GM19395 (cell line): ENCODE results near the gene PTPRT.

Experiments
- ATAC-seq: cut with Tn5 transposase; IDR thresholded peaks from one replicate; pipeline ENCODE4 v1.9.1; 2021; ENCODE audit warnings: mild to moderate bottlenecking, moderate library complexity; ENCODE audit not compliant: unreplicated experiment

The PTPRT gene

GRCh38 chr20:42846784-42847490 is 342.8 kb downstream of the PTPRT start:
- ATAC-seq, result no peak

DNA sequence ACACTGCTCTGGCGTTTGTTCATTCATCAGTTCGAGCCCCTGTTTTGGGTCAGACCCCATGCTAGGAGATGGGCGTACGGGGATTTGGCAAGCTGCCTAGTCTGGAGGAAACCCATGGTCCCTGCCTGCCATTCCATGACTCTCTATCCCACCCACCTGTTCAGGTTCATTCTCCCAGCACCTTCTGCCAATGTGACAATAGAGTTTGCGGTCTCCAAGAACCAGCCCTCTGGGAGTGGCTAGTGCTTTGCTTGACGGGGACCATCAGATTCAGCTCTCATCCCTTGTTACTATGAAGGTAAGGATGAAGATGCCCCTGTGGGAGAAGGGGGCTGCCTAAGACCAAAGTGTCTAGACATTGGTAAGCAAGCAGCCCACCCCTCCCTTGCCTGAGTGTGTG is 345.0 kb downstream of the PTPRT start:
- ATAC-seq, result no peak

DNA sequence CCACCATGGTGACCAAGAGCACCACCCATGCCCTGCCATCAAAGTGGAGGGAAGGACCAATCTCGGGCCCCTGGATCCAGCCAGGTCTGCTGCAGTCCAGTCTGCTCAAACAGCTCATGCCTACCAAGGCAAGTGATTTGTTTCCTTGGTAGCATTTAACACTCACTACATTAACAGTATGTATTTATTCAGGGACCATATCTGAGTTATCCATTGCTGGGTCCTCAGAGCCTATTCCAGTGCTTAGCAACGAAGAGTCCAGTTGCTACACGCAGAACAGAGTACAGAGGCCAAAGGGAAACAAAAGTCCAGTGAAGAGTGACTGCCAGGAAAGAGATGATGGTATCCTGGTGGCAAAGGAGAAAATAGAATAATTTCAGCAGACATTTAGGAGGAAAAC is 352.2 kb downstream of the PTPRT start:
- no peak for ATAC-seq

DNA sequence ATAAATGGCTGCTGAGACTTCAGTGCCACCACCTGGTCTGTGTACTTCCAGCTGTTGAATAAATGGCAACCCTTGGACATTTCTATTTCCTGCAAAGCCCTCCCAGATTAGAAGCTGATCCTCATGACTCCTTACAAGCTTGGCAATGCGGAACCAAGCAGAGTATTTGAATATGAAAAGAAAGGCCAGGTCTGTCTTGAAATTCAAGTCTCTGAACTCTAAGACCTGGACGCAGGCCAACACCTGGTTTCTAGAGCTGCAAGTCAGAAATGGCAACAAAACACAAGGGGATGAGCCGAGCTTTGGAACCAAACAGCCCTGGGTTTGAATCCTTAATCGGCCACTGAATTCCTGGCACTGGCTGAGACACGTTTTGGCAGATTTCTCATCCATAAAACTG is 353.4 kb downstream of the PTPRT start:
- ATAC-seq, result no peak

DNA sequence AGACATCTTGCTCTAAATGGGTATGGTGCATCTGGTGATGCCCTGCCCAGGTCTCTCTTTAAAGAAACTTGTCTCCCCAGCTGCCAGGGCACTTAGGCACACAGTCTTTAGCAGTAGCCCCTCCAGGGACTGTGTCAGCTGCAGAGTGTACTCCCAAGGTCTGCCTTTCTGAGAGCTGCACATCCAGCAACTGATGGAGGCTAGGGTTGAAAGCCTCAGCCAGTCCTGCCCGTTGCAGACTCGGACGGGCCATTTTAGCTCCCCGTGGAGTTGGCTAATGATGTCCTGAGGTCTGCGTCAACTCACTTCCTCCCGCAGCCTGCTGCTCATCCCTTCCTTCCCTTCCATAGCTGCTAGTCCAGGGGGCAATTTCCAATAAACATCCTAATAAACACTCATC is 381.8 kb downstream of the PTPRT start:
- ATAC-seq, result no peak

DNA sequence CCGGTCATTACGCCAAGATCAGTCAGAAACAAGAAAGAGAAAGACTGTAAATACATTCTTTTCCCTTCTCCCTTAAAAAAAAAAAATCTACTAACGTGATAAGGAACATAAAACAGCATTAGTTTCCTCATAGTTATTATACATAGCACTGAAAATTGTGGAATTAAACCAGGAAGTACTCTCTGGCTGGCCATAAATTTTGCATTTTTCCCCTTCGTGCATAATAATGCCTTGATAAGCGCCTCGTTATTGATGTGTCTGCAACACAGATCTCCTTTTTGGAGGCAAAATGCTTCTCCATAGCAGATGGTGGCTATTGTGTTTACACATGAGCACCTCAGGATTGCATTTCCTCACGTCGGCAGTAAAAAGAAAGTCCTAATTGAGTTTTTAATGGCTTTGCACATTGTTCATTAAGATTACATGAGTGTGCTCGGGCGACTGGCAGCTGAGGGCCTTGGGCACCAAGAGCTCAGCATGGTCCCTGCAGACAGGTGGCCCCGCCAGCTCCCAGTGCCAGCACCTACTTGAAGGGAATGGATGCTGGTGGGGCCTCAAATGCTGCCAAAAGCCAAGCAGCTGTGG is 394.5 kb downstream of the PTPRT start:
- ATAC-seq, result no peak

DNA sequence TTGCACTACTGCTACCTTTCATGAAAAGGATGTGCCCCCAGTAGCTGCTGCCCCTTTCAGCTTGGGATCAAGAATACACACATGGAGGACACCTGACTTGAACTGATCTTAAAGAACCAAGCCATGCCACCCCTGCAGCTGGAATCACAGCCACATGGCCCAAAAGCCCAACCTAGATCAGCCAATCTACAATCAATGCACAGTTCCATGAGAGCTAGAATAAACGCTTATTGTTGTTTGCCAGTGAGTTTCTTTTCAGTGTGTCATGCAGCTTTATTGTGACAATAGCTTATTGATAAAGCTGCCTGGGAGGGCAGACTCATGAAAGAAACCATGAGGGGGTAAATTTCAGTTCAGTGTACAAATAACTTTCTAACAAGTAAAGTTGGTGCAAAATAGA is 397.7 kb downstream of the PTPRT start:
- ATAC-seq, result no peak

- no peak for ATAC-seq
These were observed 399.6 kb downstream of the PTPRT start for GRCh38 chr20:42790111-42790510.

DNA sequence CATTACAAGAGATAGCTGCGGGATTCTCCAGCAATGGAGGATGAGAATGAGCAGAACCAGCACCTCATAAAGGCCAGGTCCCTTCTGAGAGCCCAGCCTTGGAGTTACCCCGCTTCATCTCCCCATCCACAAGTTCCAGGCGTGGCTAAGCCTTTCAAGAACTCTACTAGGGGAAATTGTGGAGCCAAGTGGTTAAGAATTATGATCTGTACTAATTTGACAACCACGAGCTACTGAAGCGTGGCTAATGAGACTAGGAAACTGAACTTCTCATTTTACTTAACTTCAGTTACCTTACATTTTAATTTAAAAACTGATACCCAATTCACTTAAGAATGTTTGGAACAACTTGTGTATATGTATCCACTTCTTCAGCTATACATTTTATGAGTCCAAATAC is 401.0 kb downstream of the PTPRT start:
- ATAC-seq, result no peak

- no peak for ATAC-seq
These were observed 404.7 kb downstream of the PTPRT start for GRCh38 chr20:42785041-42785440.

DNA sequence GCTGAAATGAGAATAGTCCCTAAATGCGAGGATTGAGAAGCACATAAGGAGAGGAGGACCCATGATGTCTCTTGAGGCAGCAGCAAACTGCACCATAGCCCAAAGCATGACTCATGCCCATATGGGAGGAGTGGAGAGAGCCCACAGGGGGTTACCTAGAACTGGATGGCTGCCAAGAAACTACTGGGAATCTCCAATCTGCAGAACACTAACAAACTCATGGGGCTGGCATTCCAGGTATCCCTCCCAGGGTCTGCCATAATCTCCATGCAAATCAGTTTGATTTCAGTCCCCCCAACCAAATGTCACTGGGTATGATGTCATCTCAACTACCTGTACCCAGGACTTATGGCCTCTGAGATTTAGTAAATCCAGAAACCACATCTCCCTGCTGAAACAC is 410.5 kb downstream of the PTPRT start:
- no peak for ATAC-seq

- ATAC-seq, result no peak
These were observed 413.8 kb downstream of the PTPRT start for GRCh38 chr20:42775866-42776265.

- ATAC-seq, result no peak
These were observed 414.7 kb downstream of the PTPRT start for GRCh38 chr20:42775037-42775436.

- no peak for ATAC-seq
These were observed 426.7 kb downstream of the PTPRT start for GRCh38 chr20:42763015-42763414.

- ATAC-seq, result no peak
These were observed 432.7 kb downstream of the PTPRT start for GRCh38 chr20:42756991-42757390.

- no peak for ATAC-seq
These were observed 435.0 kb downstream of the PTPRT start for GRCh38 chr20:42754706-42755105.

DNA sequence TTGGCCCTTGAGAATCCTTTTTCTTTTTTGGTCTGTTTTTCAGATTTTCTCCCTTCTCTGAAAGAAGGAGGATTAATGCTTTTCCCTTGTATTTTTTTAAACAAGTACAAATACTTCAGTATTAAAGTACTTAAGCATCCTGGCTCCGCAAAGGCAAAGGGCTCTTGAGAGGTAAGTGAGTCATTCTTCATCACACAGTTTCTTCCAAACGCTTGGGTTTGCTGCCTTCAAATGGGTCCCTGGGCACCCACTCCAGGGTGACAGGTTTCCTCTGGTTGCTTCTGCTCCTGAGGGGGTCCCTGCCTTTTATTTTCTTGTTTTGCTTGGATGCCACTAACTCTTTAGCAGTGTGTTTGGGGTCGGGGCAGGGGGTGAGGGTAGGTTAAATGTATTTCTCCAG is 437.1 kb downstream of the PTPRT start:
- no peak for ATAC-seq

GRCh38 chr20:42749556-42749955 is 440.1 kb downstream of the PTPRT start:
- ATAC-seq, result no peak

DNA sequence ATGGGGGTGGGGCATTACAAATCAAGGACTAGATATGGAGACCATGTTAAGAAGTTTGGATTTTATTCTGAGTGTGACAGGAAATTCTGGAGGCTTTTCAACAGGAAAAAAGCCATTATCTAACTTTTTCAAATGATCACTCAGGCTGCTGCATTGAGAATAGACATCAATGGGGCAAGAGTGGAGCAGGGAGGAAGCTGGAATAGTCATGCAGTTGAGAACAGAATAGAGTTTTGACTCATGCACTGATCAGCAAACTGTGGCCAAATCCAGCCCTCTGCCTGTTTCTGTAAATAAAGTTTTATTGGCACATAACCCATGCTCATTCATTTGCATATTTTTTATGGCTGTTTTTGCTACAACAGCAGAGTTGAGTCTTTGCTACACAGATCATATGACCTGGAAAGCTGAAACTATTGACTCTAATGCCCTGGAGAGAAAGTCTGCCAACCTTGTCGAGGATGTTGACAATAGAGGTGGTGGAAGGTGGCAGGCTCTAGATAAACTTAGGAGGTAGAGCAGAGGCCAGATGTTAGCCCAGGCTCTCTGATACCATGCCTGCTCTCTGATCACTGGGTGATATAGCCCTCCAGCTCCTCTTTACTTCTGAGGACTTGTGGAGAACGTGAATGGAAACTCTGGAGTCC is 441.8 kb downstream of the PTPRT start:
- no peak for ATAC-seq

DNA sequence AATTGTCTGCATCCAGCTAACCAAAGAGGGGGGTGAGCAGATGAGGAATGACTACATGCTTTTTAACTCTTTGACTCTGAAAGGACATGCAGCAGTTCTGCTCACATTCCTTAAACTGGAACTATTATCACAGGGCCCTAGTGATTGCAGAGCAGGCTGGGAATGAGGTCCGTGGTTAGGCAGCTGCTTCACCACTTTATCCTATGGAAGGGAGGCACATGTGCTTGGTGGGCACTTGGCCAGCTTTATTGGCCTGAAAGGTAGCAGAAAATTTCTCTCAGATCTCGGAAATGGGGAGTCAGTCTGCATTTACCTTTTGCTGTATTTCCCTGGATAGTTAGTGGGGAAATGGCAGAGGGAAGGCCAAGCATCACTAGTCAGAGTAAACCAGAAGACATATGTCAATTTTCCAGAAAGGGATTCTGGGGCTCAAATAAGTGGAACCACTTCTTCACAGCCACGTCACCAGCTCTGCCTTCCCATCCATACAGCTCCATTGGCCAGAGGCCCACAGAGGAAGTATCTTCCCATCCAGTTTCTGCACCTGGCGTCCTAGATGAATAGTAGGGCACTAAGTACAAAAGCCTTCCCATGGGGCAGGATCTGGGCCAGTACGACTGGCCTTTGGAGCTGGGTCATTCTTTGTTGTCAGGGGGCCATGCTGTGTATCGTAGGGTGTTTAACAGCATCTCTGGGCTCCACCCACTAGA is 444.8 kb downstream of the PTPRT start:
- no peak for ATAC-seq

DNA sequence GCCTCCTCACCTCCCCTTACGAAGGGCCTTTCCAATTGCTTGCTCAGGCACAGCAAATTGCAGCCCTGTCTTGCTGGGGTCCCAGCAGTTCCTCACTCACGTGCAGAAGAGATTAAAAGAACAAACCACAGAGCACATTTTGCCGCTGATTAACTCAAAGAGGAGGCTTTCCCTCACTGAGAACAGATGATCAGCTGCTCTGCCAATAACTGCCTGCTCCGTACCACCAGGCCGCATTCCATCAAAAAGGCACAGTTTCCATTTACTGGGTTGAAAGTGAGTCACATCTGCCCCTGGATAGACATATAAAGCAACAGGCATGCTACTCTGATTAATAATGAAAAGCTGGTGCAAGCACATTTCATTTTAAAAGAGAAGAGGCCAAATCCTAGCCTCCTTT is 446.8 kb downstream of the PTPRT start:
- no peak for ATAC-seq

DNA sequence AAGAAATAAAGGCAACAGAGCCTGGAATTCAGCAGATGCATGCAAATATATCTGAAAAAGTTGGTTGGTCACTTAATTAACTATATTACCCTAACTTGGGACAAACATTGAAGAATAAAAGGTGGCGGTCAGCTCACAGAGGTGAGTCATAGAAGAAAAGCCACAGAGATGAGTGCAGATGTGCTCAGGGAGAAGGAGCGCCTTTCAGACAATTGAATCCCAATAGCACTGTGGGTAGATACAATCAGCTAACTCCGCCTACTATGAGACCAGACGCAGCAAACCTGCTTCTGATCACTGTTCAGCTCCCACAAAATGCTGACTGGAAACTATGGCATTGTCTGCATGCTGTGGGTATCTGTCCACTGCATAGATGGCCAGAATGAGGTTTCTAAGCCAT is 447.8 kb downstream of the PTPRT start:
- no peak for ATAC-seq
